ENCODE measurements around the gene NRF1. TPM values are rescaled to one million over a fixed set of nuclear protein-coding genes. Genes with fewer than 3 reads are reported as not detected.

NRF1 gene
- total and polyA plus RNA-seq, 5 donors: 5.7 to 20.0 (median 18.8) TPM

DNA sequence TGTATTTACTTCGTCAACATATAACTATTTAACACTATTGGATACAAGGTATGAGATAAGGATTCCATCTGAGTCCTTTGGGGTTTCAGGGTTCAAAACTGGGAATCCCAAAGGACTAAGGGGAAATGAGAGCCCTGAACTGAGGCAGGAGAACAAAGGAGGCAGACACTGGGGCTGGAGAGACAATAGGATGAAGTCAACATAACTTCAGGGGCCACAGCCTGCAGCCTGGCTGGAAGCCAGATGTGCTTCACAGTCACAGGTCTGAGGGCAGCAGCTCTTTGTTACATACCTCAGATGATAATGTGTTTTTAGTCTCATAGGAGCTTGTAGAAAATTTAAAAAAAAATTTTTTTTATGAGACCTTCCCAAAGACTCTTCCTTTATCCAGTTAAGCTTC is 73.3 kb downstream of the NRF1 start:
- DNase-seq (peak in 1 of 3 donors; percentile 41), ATAC-seq (no peak)
- H3K4me1 ChIP-seq (ENCODE audit: control insufficient read depth, insufficient read depth, low read length): peaks cover 4% of the 10 kb centered on the region
- H3K27me3 ChIP-seq (ENCODE audit: control insufficient read depth, insufficient read depth): no peaks in the 10 kb centered on the region
- intact Hi-C loops (cut with DNase I): no loop called here
- 82% methylated on average over 1 of the region's 1 CpG for WGBS
- H3K27ac ChIP-seq (ENCODE audit: low read length): no peak overlapping the region
- H3K9me3 ChIP-seq (ENCODE audit: control insufficient read depth, low read length): no peaks in the 10 kb centered on the region
- no peak overlapping the region for H3K4me3 ChIP-seq (ENCODE audit: low read length)

- DNase-seq (no peak), ATAC-seq (no peak)
- 98% methylated on average over 2 of the region's 2 CpGs for WGBS
- H3K9me3 ChIP-seq (ENCODE audit: control insufficient read depth, low read length): no peaks in the 10 kb centered on the region
- no peaks in the 10 kb centered on the region for H3K27me3 ChIP-seq (ENCODE audit: control insufficient read depth, insufficient read depth)
- intact Hi-C loops (cut with DNase I): no loop called here
- H3K27ac ChIP-seq (ENCODE audit: low read length): no peak overlapping the region
- H3K4me3 ChIP-seq (ENCODE audit: low read length): no peak overlapping the region
- peaks cover 4% of the 10 kb centered on the region for H3K4me1 ChIP-seq (ENCODE audit: control insufficient read depth, insufficient read depth, low read length)
These were observed 74.5 kb downstream of the NRF1 start for GRCh38 chr7:129686063-129686462.

DNA sequence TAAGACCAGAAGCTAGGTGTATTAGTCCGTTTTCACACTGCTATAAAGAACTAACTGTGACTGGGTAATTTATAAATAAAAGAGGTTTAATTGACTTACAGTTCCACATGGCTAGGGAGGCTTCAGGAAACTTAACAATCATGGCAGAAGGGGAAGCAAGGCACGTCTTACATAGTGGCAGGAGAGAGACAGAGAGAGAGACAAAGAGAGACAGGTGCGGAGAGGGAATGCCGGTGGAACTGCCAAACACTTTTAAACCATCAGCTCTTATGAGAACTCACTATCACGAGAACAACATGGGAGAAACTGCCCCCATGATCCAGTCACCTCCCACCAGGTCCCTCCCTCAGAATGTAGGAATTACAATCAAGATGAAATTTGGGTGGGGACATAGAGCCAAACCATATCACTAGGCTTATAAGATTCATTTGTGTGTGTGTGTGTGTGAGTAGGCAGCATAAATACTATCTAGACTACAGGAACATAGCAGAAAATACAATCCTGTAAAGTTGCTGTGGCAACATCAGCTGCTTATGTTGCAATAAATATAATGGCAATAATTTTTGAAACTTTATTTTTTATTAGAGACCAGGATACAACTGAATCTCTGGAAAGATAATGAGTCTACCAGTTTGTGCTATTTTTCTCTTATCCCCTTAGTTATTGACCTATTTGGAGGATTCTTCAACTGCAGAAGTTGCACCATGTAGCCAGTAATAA is 77.1 kb downstream of the NRF1 start:
- Histone ChIP-seq H3K9me3 (ENCODE audit: control insufficient read depth, low read length) (no peaks in the 10 kb centered on the region), H3K27ac (ENCODE audit: low read length) (no peak overlapping the region), H3K27me3 (ENCODE audit: control insufficient read depth, insufficient read depth) (no peaks in the 10 kb centered on the region), H3K4me1 (ENCODE audit: control insufficient read depth, insufficient read depth, low read length) (peaks cover 4% of the 10 kb centered on the region), H3K4me3 (ENCODE audit: low read length) (no peak overlapping the region)
- ATAC-seq: no peak
- DNase-seq: no peak
- 93% methylated on average over 5 of the region's 5 CpGs for WGBS
- intact Hi-C loops (cut with DNase I): no loop called here

GRCh38 chr7:129689995-129690581 is 78.6 kb downstream of the NRF1 start:
- no peak overlapping the region for H3K4me3 ChIP-seq (ENCODE audit: low read length)
- 96% methylated on average over 6 of the region's 6 CpGs for WGBS
- intact Hi-C loops (cut with DNase I): no loop called here
- no peak for ATAC-seq
- H3K27me3 ChIP-seq (ENCODE audit: control insufficient read depth, insufficient read depth): no peaks in the 10 kb centered on the region
- no peak overlapping the region for H3K27ac ChIP-seq (ENCODE audit: low read length)
- H3K9me3 ChIP-seq (ENCODE audit: control insufficient read depth, low read length): no peaks in the 10 kb centered on the region
- H3K4me1 ChIP-seq (ENCODE audit: control insufficient read depth, insufficient read depth, low read length): peaks cover under 1% of the 10 kb centered on the region
- no peak for DNase-seq

DNA sequence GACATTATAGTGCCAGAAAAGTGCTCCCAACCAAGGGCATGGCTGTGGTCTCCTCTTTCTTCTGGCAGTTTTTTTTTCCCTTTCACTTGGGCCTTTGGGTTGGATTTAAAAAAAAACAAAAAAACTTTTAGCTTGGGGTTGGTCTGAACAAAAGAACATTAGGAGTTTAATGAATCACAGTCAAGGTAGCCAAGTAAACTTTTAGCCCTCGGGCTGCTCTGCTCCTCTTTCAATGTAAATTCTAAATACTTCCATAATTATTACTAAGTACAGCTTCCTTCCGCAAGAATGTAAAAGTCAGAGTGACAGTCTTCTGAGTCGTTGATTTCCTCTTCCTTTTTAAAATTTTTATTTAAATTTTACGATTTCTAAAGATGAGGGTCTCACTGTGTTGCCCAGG is 79.2 kb downstream of the NRF1 start:
- no peak overlapping the region for H3K4me3 ChIP-seq (ENCODE audit: low read length)
- H3K4me1 ChIP-seq (ENCODE audit: control insufficient read depth, insufficient read depth, low read length): no peaks in the 10 kb centered on the region
- WGBS: 93% methylated on average over 4 of the region's 4 CpGs
- H3K27ac ChIP-seq (ENCODE audit: low read length): no peak overlapping the region
- intact Hi-C loops (cut with DNase I): no loop called here
- no peaks in the 10 kb centered on the region for H3K27me3 ChIP-seq (ENCODE audit: control insufficient read depth, insufficient read depth)
- ATAC-seq (no peak), DNase-seq (no peak)
- H3K9me3 ChIP-seq (ENCODE audit: control insufficient read depth, low read length): no peaks in the 10 kb centered on the region

- WGBS: 89% methylated on average over 3 of the region's 3 CpGs
- H3K9me3 ChIP-seq (ENCODE audit: control insufficient read depth, low read length): no peaks in the 10 kb centered on the region
- DNase-seq: no peak
- no peaks in the 10 kb centered on the region for H3K27me3 ChIP-seq (ENCODE audit: control insufficient read depth, insufficient read depth)
- H3K4me1 ChIP-seq (ENCODE audit: control insufficient read depth, insufficient read depth, low read length): no peaks in the 10 kb centered on the region
- intact Hi-C loops (cut with DNase I): no loop called here
- no peak overlapping the region for H3K4me3 ChIP-seq (ENCODE audit: low read length)
- H3K27ac ChIP-seq (ENCODE audit: low read length): no peak overlapping the region
- no peak for ATAC-seq
These were observed 87.2 kb downstream of the NRF1 start for GRCh38 chr7:129698516-129699418.

DNA sequence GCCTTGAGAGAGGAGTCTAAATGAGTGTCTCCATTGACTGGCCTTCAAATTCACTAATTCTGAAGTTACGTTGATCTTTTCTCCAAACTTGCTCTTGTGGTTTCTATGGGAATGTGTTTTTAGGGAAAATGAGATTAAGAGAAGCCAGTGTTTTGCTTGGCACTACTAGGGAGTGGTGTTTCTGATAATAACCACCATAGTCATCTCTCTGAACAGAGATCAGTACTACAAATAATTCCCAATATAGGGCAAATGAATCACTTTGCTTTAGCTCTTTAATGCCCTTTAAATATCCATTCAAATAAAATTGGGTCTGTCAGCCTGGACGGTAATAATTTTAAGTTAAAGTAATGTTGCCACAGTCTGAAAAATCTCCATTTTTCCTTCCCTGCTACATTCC is 90.8 kb downstream of the NRF1 start:
- no peaks in the 10 kb centered on the region for H3K4me1 ChIP-seq (ENCODE audit: control insufficient read depth, insufficient read depth, low read length)
- no peak for DNase-seq
- no peak overlapping the region for H3K4me3 ChIP-seq (ENCODE audit: low read length)
- no peaks in the 10 kb centered on the region for H3K27me3 ChIP-seq (ENCODE audit: control insufficient read depth, insufficient read depth)
- WGBS: 58% methylated on average over 2 of the region's 2 CpGs
- intact Hi-C loops (cut with DNase I): no loop called here
- no peaks in the 10 kb centered on the region for H3K9me3 ChIP-seq (ENCODE audit: control insufficient read depth, low read length)
- peak; percentile 55 to 67 for ATAC-seq
- no peak overlapping the region for H3K27ac ChIP-seq (ENCODE audit: low read length)

GRCh38 chr7:129702761-129703338 is 91.3 kb downstream of the NRF1 start:
- no peak overlapping the region for H3K4me3 ChIP-seq (ENCODE audit: low read length)
- H3K4me1 ChIP-seq (ENCODE audit: control insufficient read depth, insufficient read depth, low read length): no peaks in the 10 kb centered on the region
- H3K27ac ChIP-seq (ENCODE audit: low read length): no peak overlapping the region
- no peaks in the 10 kb centered on the region for H3K27me3 ChIP-seq (ENCODE audit: control insufficient read depth, insufficient read depth)
- DNase-seq (no peak), ATAC-seq (no peak)
- WGBS: 56% methylated on average over 3 of the region's 3 CpGs
- intact Hi-C loops (cut with DNase I): no loop called here
- no peaks in the 10 kb centered on the region for H3K9me3 ChIP-seq (ENCODE audit: control insufficient read depth, low read length)

- ATAC-seq (no peak), DNase-seq (no peak)
- Histone ChIP-seq H3K4me1 (ENCODE audit: control insufficient read depth, insufficient read depth, low read length) (no peaks in the 10 kb centered on the region), H3K27ac (ENCODE audit: low read length) (no peak overlapping the region), H3K4me3 (ENCODE audit: low read length) (no peak overlapping the region), H3K27me3 (ENCODE audit: control insufficient read depth, insufficient read depth) (no peaks in the 10 kb centered on the region), H3K9me3 (ENCODE audit: control insufficient read depth, low read length) (no peaks in the 10 kb centered on the region)
- intact Hi-C loops (cut with DNase I): no loop called here
- WGBS: 86% methylated on average over 4 of the region's 4 CpGs
These were observed 92.2 kb downstream of the NRF1 start for GRCh38 chr7:129703751-129704150.

- 87% methylated on average over 2 of the region's 2 CpGs for WGBS
- H3K27me3 ChIP-seq (ENCODE audit: control insufficient read depth, insufficient read depth): no peaks in the 10 kb centered on the region
- DNase-seq (no peak), ATAC-seq (no peak)
- H3K27ac ChIP-seq (ENCODE audit: low read length): no peak overlapping the region
- H3K4me1 ChIP-seq (ENCODE audit: control insufficient read depth, insufficient read depth, low read length): no peaks in the 10 kb centered on the region
- no peaks in the 10 kb centered on the region for H3K9me3 ChIP-seq (ENCODE audit: control insufficient read depth, low read length)
- H3K4me3 ChIP-seq (ENCODE audit: low read length): no peak overlapping the region
- intact Hi-C loops (cut with DNase I): no loop called here
These were observed 96.5 kb downstream of the NRF1 start for GRCh38 chr7:129707910-129708499.

All from right cardiac atrium (tissue), 5 donors.